ENCODE results near the gene HHAT.

The HHAT gene

DNA sequence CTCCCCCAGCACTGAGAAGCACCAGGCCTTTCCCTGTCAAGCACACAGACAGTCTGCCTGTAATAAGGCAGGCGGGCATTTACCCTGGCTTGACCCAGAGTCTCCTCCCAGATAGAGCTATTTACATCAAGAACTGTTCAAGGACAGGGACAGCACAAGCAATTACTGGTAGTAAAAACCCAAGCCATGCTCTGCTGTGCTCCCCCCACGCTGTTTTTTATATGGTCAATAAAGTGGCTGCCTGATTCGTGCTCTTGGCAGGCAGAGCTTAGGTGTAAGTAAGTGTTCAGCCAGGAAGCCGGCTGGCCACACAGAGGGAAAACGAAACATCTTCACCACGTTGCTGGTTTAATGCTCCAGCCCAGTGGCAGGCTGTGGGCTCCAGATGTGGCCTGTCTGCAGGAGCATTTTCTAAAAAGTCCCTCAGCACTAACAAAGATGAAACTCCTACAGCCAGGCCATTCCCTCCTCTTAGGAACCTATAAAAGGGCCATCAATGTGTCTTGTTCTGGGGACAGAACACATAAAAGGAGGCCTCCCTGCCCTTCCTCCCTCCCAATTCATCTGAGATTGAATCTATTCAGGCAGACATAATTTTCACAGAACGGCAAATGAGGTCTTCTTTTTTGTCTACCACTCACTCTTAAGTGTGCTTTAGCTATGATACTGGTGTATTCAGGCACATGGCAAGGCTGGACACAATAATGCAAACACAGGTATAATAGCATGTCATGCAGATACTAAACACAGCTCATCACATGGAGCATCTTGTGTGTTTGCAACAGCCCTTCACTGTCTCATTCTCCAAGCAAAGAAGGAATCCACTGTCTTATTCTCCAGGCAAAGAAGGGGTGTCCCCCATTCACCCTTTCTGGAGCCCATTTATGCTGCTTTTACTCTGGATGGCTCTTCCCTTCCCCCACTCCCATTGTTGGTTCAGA is 378.9 kb downstream of the HHAT start:
- no peak overlapping the region for H3K4me3 ChIP-seq (ENCODE audit: low read depth, low read length)
- peak; percentile 15 for DNase-seq (ENCODE audit: low read depth)
- TF ChIP-seq, protein P1, sequence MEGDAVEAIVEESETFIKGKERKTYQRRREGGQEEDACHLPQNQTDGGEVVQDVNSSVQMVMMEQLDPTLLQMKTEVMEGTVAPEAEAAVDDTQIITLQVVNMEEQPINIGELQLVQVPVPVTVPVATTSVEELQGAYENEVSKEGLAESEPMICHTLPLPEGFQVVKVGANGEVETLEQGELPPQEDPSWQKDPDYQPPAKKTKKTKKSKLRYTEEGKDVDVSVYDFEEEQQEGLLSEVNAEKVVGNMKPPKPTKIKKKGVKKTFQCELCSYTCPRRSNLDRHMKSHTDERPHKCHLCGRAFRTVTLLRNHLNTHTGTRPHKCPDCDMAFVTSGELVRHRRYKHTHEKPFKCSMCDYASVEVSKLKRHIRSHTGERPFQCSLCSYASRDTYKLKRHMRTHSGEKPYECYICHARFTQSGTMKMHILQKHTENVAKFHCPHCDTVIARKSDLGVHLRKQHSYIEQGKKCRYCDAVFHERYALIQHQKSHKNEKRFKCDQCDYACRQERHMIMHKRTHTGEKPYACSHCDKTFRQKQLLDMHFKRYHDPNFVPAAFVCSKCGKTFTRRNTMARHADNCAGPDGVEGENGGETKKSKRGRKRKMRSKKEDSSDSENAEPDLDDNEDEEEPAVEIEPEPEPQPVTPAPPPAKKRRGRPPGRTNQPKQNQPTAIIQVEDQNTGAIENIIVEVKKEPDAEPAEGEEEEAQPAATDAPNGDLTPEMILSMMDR (IDR thresholded peaks at IDR 0.05; ENCODE audit: insufficient read depth, low read depth, low read length, missing control alignments), result no peak

DNA sequence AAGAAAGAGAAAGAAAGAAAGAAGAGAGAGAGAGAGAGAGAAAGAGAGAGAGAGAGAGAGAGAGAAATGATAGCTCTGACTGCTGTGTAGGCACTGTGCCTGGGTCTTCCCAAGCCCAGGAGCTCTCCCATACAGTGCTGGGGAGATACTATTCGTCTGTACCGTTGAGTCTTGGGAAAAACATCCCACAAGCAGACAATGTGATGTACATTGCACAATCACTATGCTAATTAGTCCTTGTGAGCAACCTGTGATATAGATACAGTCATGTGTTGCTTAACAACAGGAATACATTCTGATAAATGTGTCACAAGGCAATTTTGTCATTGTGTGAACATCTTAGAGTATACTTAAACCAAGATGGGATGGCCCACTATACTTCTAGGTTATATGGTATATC is 381.0 kb downstream of the HHAT start:
- TF ChIP-seq, protein P1 (IDR thresholded peaks at IDR 0.05; ENCODE audit: insufficient read depth, low read depth, low read length, missing control alignments), result no peak
- no peak overlapping the region for H3K4me3 ChIP-seq (ENCODE audit: low read depth, low read length)
- no peak for DNase-seq (ENCODE audit: low read depth)

DNA sequence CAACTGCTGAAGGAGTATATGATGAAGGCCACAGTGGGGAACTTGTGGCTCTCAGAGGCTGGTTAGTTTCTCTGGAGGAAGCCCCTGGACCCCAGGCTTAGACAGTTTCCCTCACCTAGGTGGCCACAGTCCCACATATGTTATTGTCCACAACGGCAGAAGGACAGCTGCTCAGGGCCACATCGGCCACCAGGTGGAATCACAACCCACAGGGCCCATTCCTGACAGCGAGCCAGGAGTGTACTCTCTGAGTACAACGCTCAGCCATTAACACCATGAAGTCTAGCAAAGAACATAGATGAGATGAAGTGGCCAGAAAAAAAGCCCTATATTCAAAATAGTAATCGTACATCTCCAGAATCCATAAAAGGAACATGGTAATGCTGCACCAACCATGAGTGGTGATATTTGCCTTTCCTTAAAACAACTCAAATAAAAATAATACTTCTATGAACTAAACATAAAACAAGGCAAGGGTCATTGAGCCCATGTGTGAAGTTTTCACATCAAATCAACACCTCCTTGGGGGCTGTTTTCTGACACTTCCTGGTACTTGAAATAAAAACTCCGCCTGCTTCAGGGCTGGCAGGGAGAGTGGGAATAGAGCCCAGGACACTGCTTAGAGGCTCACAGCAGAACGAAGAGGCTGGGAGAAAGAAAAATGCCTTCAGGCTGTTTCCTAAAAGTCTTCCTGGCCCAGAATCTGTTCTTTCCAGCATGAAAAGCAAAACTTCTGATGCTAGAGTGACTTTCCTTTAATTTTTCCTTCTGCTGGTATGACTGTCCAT is 383.3 kb downstream of the HHAT start:
- DNase-seq (ENCODE audit: low read depth), result no peak
- no peak overlapping the region for H3K4me3 ChIP-seq (ENCODE audit: low read depth, low read length)
- TF ChIP-seq, protein P1 (IDR thresholded peaks at IDR 0.05; ENCODE audit: insufficient read depth, low read depth, low read length, missing control alignments), result no peak

DNA sequence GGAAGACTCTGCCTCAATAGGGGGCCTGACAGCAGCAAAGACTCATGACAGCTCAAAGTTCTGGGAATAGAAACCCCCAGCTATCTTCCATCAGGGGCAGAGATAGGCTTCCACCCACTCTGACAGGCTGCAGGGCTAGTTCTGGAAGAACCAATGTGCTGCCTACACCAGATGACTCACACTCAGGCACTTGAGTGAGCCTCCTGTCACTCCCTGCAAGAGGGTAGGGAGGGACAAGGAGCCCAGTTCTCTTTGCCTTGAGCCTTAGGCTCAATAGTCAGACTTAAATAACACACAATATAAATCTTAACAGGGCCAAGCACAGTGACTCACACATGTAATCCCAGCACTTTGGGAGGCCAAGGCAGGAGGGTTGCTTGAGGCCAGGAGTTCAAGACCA is 386.4 kb downstream of the HHAT start:
- no peak for DNase-seq (ENCODE audit: low read depth)
- H3K4me3 ChIP-seq (ENCODE audit: low read depth, low read length), result no peak overlapping the region
- TF ChIP-seq, protein P1 (IDR thresholded peaks at IDR 0.05; ENCODE audit: insufficient read depth, low read depth, low read length, missing control alignments), result no peak

DNA sequence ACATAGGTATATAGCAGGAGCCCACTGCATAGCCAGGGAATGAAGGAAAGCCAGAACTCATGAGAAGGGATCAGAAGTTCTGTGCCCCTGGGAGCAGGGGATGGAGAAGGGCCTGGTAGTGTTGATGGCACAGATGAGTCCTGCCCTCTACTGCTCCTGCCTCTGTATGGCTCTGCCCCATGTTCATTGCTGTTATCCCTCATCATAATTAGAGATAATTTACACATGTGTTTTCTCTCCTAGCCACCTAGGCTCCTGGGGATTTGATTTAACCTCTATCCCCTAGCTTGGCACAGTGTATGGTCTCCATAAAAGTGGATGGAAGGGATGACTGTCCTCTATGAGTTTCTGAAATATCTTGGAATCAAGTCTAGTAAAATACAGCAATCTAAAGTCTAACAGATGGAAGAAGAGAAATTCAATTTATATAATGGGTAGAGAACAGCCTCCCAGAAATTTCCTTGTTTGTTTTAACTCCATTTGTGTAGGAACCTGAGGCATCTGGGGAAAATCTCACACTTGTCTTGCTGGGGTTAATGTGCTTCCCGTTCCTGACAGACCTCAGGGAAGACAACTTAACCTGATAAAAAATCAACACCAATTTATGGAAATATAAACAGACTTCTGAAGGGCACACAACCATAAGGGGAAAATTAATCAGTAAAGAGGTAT is 393.8 kb downstream of the HHAT start:
- DNase-seq (ENCODE audit: low read depth), result no peak
- TF ChIP-seq, protein P1 (IDR thresholded peaks at IDR 0.05; ENCODE audit: insufficient read depth, low read depth, low read length, missing control alignments), result no peak
- H3K4me3 ChIP-seq (ENCODE audit: low read depth, low read length), result no peak overlapping the region

DNA sequence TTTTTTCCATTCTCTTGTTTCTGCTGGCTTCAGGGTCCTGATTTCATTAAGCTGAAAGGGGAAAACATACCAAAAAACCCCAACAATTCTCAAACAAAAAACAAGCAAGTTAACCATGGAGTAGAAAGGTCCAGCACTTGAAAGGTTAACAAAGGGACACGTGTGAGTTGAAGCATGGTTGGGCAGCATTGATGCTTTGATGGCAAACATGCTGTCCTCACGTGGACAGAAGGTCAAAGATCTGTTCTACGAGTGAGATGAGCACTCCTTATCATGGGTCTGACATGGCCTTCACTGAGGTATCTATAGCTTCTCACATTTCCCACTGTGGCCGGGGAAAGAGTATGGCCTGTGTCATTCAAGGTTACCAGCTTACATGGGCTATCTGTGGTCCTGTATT is 394.9 kb downstream of the HHAT start:
- no peak for DNase-seq (ENCODE audit: low read depth)
- TF ChIP-seq, protein P1 (IDR thresholded peaks at IDR 0.05; ENCODE audit: insufficient read depth, low read depth, low read length, missing control alignments), result no peak
- H3K4me3 ChIP-seq (ENCODE audit: low read depth, low read length), result no peak overlapping the region

Data from GM12865 (cell line).